Endodermal cell (in vitro differentiated cells): ENCODE data around the gene SLC48A1. TPM values are rescaled to one million over a fixed set of nuclear protein-coding genes. Genes with fewer than 3 reads are reported as not detected.

Experiments
- DNase-seq: peaks from one replicate; pipeline ENCODE4 v3.0.0-alpha.2; 2017
- H3K27ac ChIP-seq: 2 replicates; pipeline ENCODE4 v1.5.1; 2013; ENCODE audit warnings: mild to moderate bottlenecking, low read depth, low read length, moderate library complexity
- H3K27me3 ChIP-seq: 2 replicates; pipeline ENCODE4 v1.6.1; 2013; ENCODE audit warnings: mild to moderate bottlenecking, low read length, moderate library complexity; ENCODE audit not compliant: insufficient read depth, control insufficient read depth, poor library complexity, severe bottlenecking
- H3K36me3 ChIP-seq: 2 replicates; pipeline ENCODE4 v1.7.0; 2013; ENCODE audit warnings: mild to moderate bottlenecking, low read length, moderate library complexity; ENCODE audit not compliant: control insufficient read depth, insufficient read depth
- H3K4me1 ChIP-seq: one replicate; pipeline ENCODE4 v1.7.0; 2013; ENCODE audit warnings: low read length; ENCODE audit not compliant: control insufficient read depth, insufficient read depth
- H3K4me3 ChIP-seq: 2 replicates; pipeline ENCODE4 v1.5.1; 2013; ENCODE audit warnings: mild to moderate bottlenecking, low read length, moderate library complexity
- H3K9ac ChIP-seq: 2 replicates; pipeline ENCODE4 v1.6.1; 2013; ENCODE audit warnings: mild to moderate bottlenecking, low read length, moderate library complexity; ENCODE audit not compliant: poor library complexity, severe bottlenecking; ENCODE audit errors: extremely low read depth
- H3K9me3 ChIP-seq: 2 replicates; pipeline ENCODE4 v1.6.1; 2013; ENCODE audit warnings: mild to moderate bottlenecking, low read length, moderate library complexity; ENCODE audit not compliant: control insufficient read depth
- H3K27ac Mint-ChIP-seq: 2 replicates; pipeline ENCODE4 v1.8.0; 2020; ENCODE audit warnings: mixed read lengths
- H3K27me3 Mint-ChIP-seq: 2 replicates; pipeline ENCODE4 v1.8.0; 2021; ENCODE audit warnings: mild to moderate bottlenecking, mixed read lengths; ENCODE audit not compliant: insufficient read depth
- H3K36me3 Mint-ChIP-seq: 2 replicates; pipeline ENCODE4 v1.8.0; 2020; ENCODE audit warnings: low read depth, mixed read lengths
- H3K4me1 Mint-ChIP-seq: 2 replicates; pipeline ENCODE4 v1.8.0; 2020; ENCODE audit warnings: mixed read lengths
- H3K4me3 Mint-ChIP-seq: 2 replicates; pipeline ENCODE4 v1.8.0; 2020; ENCODE audit warnings: mild to moderate bottlenecking, moderate library complexity, mixed read lengths
- H3K9me3 Mint-ChIP-seq: 2 replicates; pipeline ENCODE4 v1.8.0; 2020; ENCODE audit warnings: mild to moderate bottlenecking, mixed read lengths
- WGBS, 2 experiments: methylation state at CpG; one replicate each; pipeline versions ENCODE4 v1.1.5 to v1.1.7; 2013; ENCODE audit warnings: missing lambda C conversion rate in 2 of 2, mixed read lengths in 1 of 2; ENCODE audit not compliant: insufficient coverage in 1 of 2, insufficient read length in 1 of 2; 5-methylcytosine and 5-hydroxymethylcytosine counted together
- total RNA-seq, 2 donors: library from RNA; stranded (reverse); fragmentation: NEBNext Ultra II Directional in 1 of 2; extraction: Animal tissue kit (Norgen Biotek cat#: 25700) in 1 of 2; gene quantifications; 2 replicates in 1 of 2; 3 replicates in 1 of 2; pipeline ENCODE4 v1.2.1, GENCODE V29; 2021
- TF ChIP-seq, protein P1 (sequence below): fragments of 200-600 bp; sonication (generic); conservative IDR thresholded peaks from 2 replicates; pipeline ENCODE4 v1.5.0; 2021; ENCODE audit warnings: antibody characterized with exemption, mild to moderate bottlenecking

The SLC48A1 gene
- total RNA-seq, 2 donors from 2014 or later: 21.3 to 30.4 TPM

DNA sequence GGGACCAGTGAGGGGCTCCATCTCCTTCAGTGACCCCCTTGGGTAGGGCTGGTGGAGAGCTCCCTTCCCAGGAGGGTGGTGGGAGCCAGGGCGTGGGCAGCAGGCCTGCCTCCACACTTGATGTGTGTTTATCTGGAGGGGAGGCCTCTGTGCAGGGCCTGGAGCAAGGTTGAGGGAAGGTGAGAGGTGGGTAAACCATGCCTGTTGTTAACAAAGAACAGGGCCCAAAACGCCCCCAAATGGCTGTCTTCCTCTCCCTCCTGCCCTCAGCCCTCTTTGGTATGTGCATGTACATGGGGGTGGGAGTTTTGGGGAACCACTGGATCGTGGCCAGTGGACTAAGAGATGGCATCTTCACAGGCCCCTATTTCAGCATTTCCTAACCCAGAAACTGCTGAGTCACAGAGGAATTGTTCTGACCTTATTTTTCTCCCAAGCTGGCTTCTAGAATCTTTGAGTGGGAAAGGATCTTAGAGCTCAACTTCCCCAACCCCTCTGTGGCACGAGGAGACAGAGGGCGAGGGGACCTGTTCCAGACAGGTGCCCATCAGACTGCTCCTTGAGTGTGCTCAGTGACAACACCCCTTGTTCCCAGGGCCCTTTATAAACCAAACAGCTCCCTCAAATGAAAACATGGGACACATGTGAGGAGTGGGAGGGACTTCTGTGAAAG is 3.6 kb downstream of the SLC48A1 start:
- Histone ChIP-seq H3K27me3 (peaks cover 7% of the 10 kb centered on the region), H3K27ac (no peak overlapping the region), H3K9ac (no peak overlapping the region), H3K4me3 (no peak overlapping the region), H3K36me3 (no peaks in the 10 kb centered on the region), H3K4me1 (no peaks in the 10 kb centered on the region), H3K9me3 (no peaks in the 10 kb centered on the region)
- TF ChIP-seq, protein P1, sequence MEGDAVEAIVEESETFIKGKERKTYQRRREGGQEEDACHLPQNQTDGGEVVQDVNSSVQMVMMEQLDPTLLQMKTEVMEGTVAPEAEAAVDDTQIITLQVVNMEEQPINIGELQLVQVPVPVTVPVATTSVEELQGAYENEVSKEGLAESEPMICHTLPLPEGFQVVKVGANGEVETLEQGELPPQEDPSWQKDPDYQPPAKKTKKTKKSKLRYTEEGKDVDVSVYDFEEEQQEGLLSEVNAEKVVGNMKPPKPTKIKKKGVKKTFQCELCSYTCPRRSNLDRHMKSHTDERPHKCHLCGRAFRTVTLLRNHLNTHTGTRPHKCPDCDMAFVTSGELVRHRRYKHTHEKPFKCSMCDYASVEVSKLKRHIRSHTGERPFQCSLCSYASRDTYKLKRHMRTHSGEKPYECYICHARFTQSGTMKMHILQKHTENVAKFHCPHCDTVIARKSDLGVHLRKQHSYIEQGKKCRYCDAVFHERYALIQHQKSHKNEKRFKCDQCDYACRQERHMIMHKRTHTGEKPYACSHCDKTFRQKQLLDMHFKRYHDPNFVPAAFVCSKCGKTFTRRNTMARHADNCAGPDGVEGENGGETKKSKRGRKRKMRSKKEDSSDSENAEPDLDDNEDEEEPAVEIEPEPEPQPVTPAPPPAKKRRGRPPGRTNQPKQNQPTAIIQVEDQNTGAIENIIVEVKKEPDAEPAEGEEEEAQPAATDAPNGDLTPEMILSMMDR: no peak
- H3K9me3 Mint-ChIP-seq: no peaks in the 10 kb centered on the region
- H3K4me3 Mint-ChIP-seq: no peak overlapping the region
- peaks cover 18% of the 10 kb centered on the region for H3K4me1 Mint-ChIP-seq
- peaks cover 15% of the 10 kb centered on the region for H3K27me3 Mint-ChIP-seq
- H3K27ac Mint-ChIP-seq: peak overlapping the region; percentile 70
- no peaks in the 10 kb centered on the region for H3K36me3 Mint-ChIP-seq
- no peak for DNase-seq
- WGBS, 2 experiments: 90 to 96% methylated on average over 4 to 5 of the region's 5 CpGs

DNA sequence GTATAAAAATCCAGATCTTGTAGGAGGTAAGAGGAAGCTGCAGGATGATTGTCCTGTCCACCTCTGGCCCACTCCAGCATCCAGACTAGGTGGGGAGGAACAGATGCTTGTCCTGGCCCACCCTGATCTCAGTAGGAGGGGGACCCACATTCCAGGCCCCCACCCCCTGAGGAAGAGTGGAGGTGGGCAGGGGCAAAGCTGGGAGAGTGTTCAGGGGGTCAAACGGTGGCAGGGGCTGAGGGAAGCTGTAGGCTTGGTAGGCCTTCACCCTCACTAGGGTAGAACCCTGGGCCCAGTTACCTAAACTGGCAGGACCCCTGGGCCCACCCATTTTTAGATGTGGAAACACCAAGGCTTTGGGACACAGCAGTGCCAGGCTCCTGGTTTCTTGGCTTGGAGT is 4.1 kb downstream of the SLC48A1 start:
- Mint-ChIP-seq H3K27me3 (peaks cover 15% of the 10 kb centered on the region), H3K36me3 (no peaks in the 10 kb centered on the region), H3K9me3 (no peaks in the 10 kb centered on the region), H3K4me1 (peaks cover 16% of the 10 kb centered on the region), H3K4me3 (no peak overlapping the region), H3K27ac (peak overlapping the region; percentile 61)
- no peaks in the 10 kb centered on the region for H3K4me1 ChIP-seq
- 100% methylated on average over 1 of the region's 1 CpG for WGBS, 2 experiments
- no peaks in the 10 kb centered on the region for H3K9me3 ChIP-seq
- no peak overlapping the region for H3K9ac ChIP-seq
- H3K36me3 ChIP-seq: peaks cover 4% of the 10 kb centered on the region
- TF ChIP-seq, protein P1: no peak
- peaks cover 7% of the 10 kb centered on the region for H3K27me3 ChIP-seq
- H3K27ac ChIP-seq: no peak overlapping the region
- DNase-seq: no peak
- H3K4me3 ChIP-seq: no peak overlapping the region

DNA sequence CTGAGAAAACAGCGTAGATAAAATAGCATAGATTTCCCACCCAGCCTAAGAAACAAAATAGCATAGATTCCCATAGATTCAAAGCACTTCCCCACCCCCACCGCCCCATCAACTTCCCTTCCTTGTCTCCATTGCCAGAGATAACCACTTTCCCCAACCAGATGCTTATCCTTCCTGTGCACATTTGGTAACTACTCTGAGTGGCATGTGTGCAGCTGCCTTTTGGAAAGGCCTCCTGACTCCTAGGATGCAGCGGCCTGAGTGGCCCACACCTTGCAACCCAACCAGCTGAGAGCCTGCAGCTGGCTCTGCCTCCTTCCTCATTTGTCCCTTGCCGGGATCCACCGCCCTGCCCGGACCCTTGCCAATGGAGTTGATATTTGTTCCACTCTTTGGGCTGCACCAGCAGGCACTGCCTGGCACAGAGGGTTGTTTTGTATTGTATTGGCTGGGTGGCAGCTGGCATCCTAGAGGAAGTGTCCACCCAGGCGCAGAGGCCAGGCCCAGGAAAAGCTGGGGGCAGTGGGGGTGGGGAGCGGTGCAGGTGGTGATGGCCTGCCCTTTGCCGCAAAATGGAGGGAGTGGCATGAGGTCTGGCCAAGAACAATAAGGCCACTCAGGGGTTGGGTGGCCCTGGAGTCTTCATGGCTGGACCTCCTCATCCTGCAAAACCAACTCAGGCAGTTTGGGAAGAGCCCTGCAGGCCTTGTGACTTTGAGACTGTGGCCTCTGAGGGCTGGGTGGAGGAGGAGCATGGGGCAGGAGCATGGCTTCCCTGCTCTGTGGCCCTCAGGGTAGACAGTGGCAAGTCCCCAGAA is 4.9 kb downstream of the SLC48A1 start:
- no peak for DNase-seq
- 93 to 97% methylated on average over 4 to 9 of the region's 9 CpGs for WGBS, 2 experiments
- Histone ChIP-seq H3K9ac (no peak overlapping the region), H3K9me3 (no peaks in the 10 kb centered on the region), H3K27me3 (peaks cover 7% of the 10 kb centered on the region), H3K27ac (no peak overlapping the region), H3K4me3 (no peak overlapping the region), H3K4me1 (no peaks in the 10 kb centered on the region), H3K36me3 (peaks cover 12% of the 10 kb centered on the region)
- peaks cover 15% of the 10 kb centered on the region for H3K27me3 Mint-ChIP-seq
- TF ChIP-seq, protein P1: no peak
- peaks cover 11% of the 10 kb centered on the region for H3K4me1 Mint-ChIP-seq
- H3K9me3 Mint-ChIP-seq: no peaks in the 10 kb centered on the region
- peaks cover 6% of the 10 kb centered on the region for H3K36me3 Mint-ChIP-seq
- no peak overlapping the region for H3K27ac Mint-ChIP-seq
- H3K4me3 Mint-ChIP-seq: no peak overlapping the region
